GM23338 (cell line): ENCODE results near the gene TECPR2. TPM values are rescaled to one million over a fixed set of nuclear protein-coding genes. Genes with fewer than 3 reads are reported as not detected.

Source experiments
- ATAC-seq: fragments of 200-7000 bp; cut with Tn5 transposase; 3 replicates; pipeline ENCODE4 v1.9.1; 2020
- DNase-seq: peaks from one replicate; pipeline ENCODE4 v3.0.0-alpha.2; 2015; ENCODE audit warnings: low spot score
- H2AFZ ChIP-seq: fragments of 200-600 bp; sonication (generic); 2 replicates; pipeline ENCODE4 v1.8.0; 2016; ENCODE audit warnings: antibody characterized with exemption, mild to moderate bottlenecking, moderate library complexity
- H3F3A ChIP-seq: fragments of 200-600 bp; sonication (generic); replicated peaks from 2 replicates; pipeline ENCODE4 v1.8.0; 2017; ENCODE audit warnings: antibody characterized with exemption, mixed run types, low read depth
- H3K27ac ChIP-seq: fragments of 200-600 bp; sonication (generic); 2 replicates; pipeline ENCODE4 v1.6.1; 2016; ENCODE audit warnings: low read depth
- H3K27me3 ChIP-seq: fragments of 200-600 bp; sonication (generic); 2 replicates; pipeline ENCODE4 v1.8.0; 2016; ENCODE audit warnings: mild to moderate bottlenecking, mixed run types, moderate library complexity; ENCODE audit not compliant: insufficient read depth
- H3K36me3 ChIP-seq: fragments of 200-600 bp; sonication (generic); 2 replicates; pipeline ENCODE4 v1.8.0; 2016; ENCODE audit warnings: mild to moderate bottlenecking; ENCODE audit not compliant: insufficient read depth
- H3K4me1 ChIP-seq: fragments of 200-600 bp; sonication (generic); 2 replicates; pipeline ENCODE4 v1.8.0; 2016; ENCODE audit warnings: mild to moderate bottlenecking, moderate library complexity; ENCODE audit not compliant: insufficient read depth
- H3K4me2 ChIP-seq: fragments of 200-600 bp; sonication (generic); 2 replicates; pipeline ENCODE4 v1.7.1; 2017; ENCODE audit warnings: mixed run types
- H3K4me3 ChIP-seq: fragments of 200-600 bp; sonication (generic); 2 replicates; pipeline ENCODE4 v1.6.1; 2016; ENCODE audit warnings: mixed run types
- H3K79me2 ChIP-seq: fragments of 200-600 bp; sonication (generic); replicated peaks from 2 replicates; pipeline ENCODE4 v1.8.0; 2017; ENCODE audit warnings: mild to moderate bottlenecking; ENCODE audit not compliant: insufficient read depth
- H3K9me2 ChIP-seq: fragments of 200-600 bp; sonication (generic); 2 replicates; pipeline ENCODE4 v1.8.0; 2017; ENCODE audit not compliant: insufficient read depth
- H4K20me1 ChIP-seq: fragments of 200-600 bp; sonication (generic); replicated peaks from 2 replicates; pipeline ENCODE4 v1.8.0; 2017; ENCODE audit warnings: mild to moderate bottlenecking; ENCODE audit not compliant: insufficient read depth
- H3K27ac Mint-ChIP-seq: 2 replicates; pipeline ENCODE4 v1.8.0; 2020; ENCODE audit warnings: inconsistent platforms, mild to moderate bottlenecking, moderate library complexity, mixed read lengths
- H3K27me3 Mint-ChIP-seq: 3 replicates; pipeline ENCODE4 v1.8.0; 2022; ENCODE audit warnings: low read depth, mild to moderate bottlenecking, moderate library complexity, mixed read lengths, inconsistent platforms; ENCODE audit not compliant: insufficient read depth, poor library complexity
- H3K36me3 Mint-ChIP-seq: 3 replicates; pipeline ENCODE4 v1.8.0; 2021; ENCODE audit warnings: low read depth, mild to moderate bottlenecking, inconsistent platforms, moderate library complexity, mixed read lengths
- H3K4me1 Mint-ChIP-seq: 3 replicates; pipeline ENCODE4 v1.8.0; 2020; ENCODE audit warnings: mild to moderate bottlenecking, inconsistent platforms, mixed read lengths
- H3K4me3 Mint-ChIP-seq: 3 replicates; pipeline ENCODE4 v1.8.0; 2021; ENCODE audit warnings: moderate library complexity, mild to moderate bottlenecking, inconsistent platforms, mixed read lengths
- H3K9me3 Mint-ChIP-seq: 3 replicates; pipeline ENCODE4 v1.8.0; 2020; ENCODE audit warnings: moderate library complexity, mild to moderate bottlenecking, inconsistent platforms, mixed read lengths
- CREB1 ChIP-seq: fragments of 250-450 bp; sonication (Bioruptor Pico); IDR thresholded peaks from 2 replicates; pipeline ENCODE4 v1.5.0; 2020; ENCODE audit warnings: low read depth, mild to moderate bottlenecking, moderate library complexity
- ETS1 ChIP-seq: IDR thresholded peaks from 2 replicates; pipeline ENCODE4 v1.6.1; 2016; ENCODE audit warnings: antibody characterized with exemption
- EZH2 ChIP-seq: fragments of 200-600 bp; sonication (generic); IDR thresholded peaks from one replicate; pipeline ENCODE4 v1.8.0; 2017; ENCODE audit warnings: antibody characterized with exemption, mild to moderate bottlenecking, low read depth; ENCODE audit not compliant: unreplicated experiment
- EZH2phosphoT487 ChIP-seq: fragments of 200-600 bp; sonication (generic); IDR thresholded peaks from one replicate; pipeline ENCODE4 v1.8.1; 2018; ENCODE audit warnings: antibody characterized with exemption; ENCODE audit not compliant: unreplicated experiment
- POLR2AphosphoS5 ChIP-seq: IDR thresholded peaks from 2 replicates; pipeline ENCODE4 v1.6.1; 2016; ENCODE audit warnings: antibody characterized with exemption, low read depth
- REST ChIP-seq: IDR thresholded peaks from one replicate; pipeline ENCODE4 v1.6.1; 2018; ENCODE audit warnings: antibody characterized with exemption; ENCODE audit not compliant: unreplicated experiment
- STAT1 ChIP-seq: IDR thresholded peaks from one replicate; pipeline ENCODE4 v1.6.1; 2016; ENCODE audit warnings: antibody characterized with exemption; ENCODE audit not compliant: unreplicated experiment
- ZNF114 ChIP-seq: fragments of 250-450 bp; sonication (Bioruptor Pico); IDR thresholded peaks from 2 replicates; pipeline ENCODE4 v1.5.0; 2020; ENCODE audit warnings: mild to moderate bottlenecking, moderate library complexity
- ZNF331 ChIP-seq: fragments of 250-450 bp; sonication (Bioruptor Pico); IDR thresholded peaks from 2 replicates; pipeline ENCODE4 v1.5.0; 2020; ENCODE audit warnings: low read depth, mild to moderate bottlenecking, moderate library complexity
- polyA plus RNA-seq: library from polyadenylated mRNA; unstranded; fragments of >200 nt; fragmentation: Nextera tagmentation; extraction: Ambion mirVana; gene quantifications from 2 replicates; pipeline ENCODE4 v1.2.1, GENCODE V29; 2016
- total RNA-seq: library from RNA; depleted of rRNA; stranded (reverse); fragments of >200 nt; shearing (Covaris generic); gene quantifications from 2 replicates; pipeline ENCODE4 v1.2.3, GENCODE V29; 2014

Gene TECPR2
- total and polyA plus RNA-seq, 2 experiments from 2014 or later: 4.8 to 20.5 TPM

- no peak for TF ChIP-seq CREB1 (CRISPR knock-in tag)
- no peak for TF ChIP-seq ZNF114
- no peak for TF ChIP-seq STAT1
- no peak for TF ChIP-seq EZH2phosphoT487
- TF ChIP-seq REST: no peak
- no peak for TF ChIP-seq ETS1
- no peak for TF ChIP-seq ZNF331
- TF ChIP-seq POLR2AphosphoS5: no peak
- TF ChIP-seq EZH2: no peak
Measured at GRCh38 chr14:102492531-102492910, 129.8 kb downstream of the TECPR2 start (continued).

GRCh38 chr14:102493096-102493495 lies 130.4 kb downstream of the TECPR2 start:
- Histone ChIP-seq H3K4me1 (no peaks in the 10 kb centered on the region), H3F3A (0 out of 2 replicates have a peak, but pooled peaks cover 4% of the 10 kb centered on the region), H4K20me1 (no peaks in the 10 kb centered on the region), H3K27me3 (no peaks in the 10 kb centered on the region), H3K36me3 (no peaks in the 10 kb centered on the region), H2AFZ (no peak overlapping the region), H3K9me2 (no peaks in the 10 kb centered on the region), H3K27ac (no peak overlapping the region), H3K4me3 (no peak overlapping the region), H3K79me2 (no peaks in the 10 kb centered on the region), H3K4me2 (no peak overlapping the region)
- no peak overlapping the region for H3K27ac Mint-ChIP-seq
- ATAC-seq (no peak), DNase-seq (no peak)
- H3K9me3 Mint-ChIP-seq: no peaks in the 10 kb centered on the region; the same call in 2 of the 3 replicates
- no peaks in the 10 kb centered on the region; the same call in 2 of the 3 replicates for H3K4me1 Mint-ChIP-seq
- H3K27me3 Mint-ChIP-seq: peaks cover 16% of the 10 kb centered on the region
- no peaks in the 10 kb centered on the region for H3K36me3 Mint-ChIP-seq
- TF ChIP-seq ZNF331 (no peak), POLR2AphosphoS5 (no peak)
- H3K4me3 Mint-ChIP-seq: no peak overlapping the region

GRCh38 chr14:102493585-102493984 lies 130.8 kb downstream of the TECPR2 start:
- Histone ChIP-seq H3K4me3 (no peak overlapping the region), H3K27ac (no peak overlapping the region), H3K4me2 (no peak overlapping the region), H3K36me3 (no peaks in the 10 kb centered on the region), H2AFZ (no peak overlapping the region), H3K4me1 (no peaks in the 10 kb centered on the region), H3K27me3 (no peaks in the 10 kb centered on the region), H3K9me2 (no peaks in the 10 kb centered on the region), H3K79me2 (no peaks in the 10 kb centered on the region), H3F3A (0 out of 2 replicates have a peak, but pooled peaks cover 6% of the 10 kb centered on the region), H4K20me1 (no peaks in the 10 kb centered on the region)
- ATAC-seq (no peak), DNase-seq (no peak)
- Mint-ChIP-seq H3K27ac (no peak overlapping the region), H3K27me3 (peaks cover 16% of the 10 kb centered on the region), H3K36me3 (no peaks in the 10 kb centered on the region; the same call in 2 of the 3 replicates), H3K9me3 (no peaks in the 10 kb centered on the region; the same call in 2 of the 3 replicates), H3K4me3 (no peak overlapping the region), H3K4me1 (no peaks in the 10 kb centered on the region; the same call in 2 of the 3 replicates)
- TF ChIP-seq ETS1 (no peak), POLR2AphosphoS5 (no peak)
